ENCODE results near the gene DAPP1.

- no peak for TF ChIP-seq CTCF (IDR thresholded peaks at IDR 0.05)
- no peak for TF ChIP-seq ZFX (IDR thresholded peaks at IDR 0.05; ENCODE audit: borderline replicate concordance)
These were observed 11.8 kb downstream of the DAPP1 start for GRCh38 chr4:99828477-99828876.

Data from 22Rv1 (cell line).